GM12878 (cell line): ENCODE results near the gene OSGEPL1. TPM values are rescaled to one million over a fixed set of nuclear protein-coding genes. Genes with fewer than 3 reads are reported as not detected.

Experiments
- ATAC-seq: fragments of 200-7000 bp; cut with Tn5 transposase; 3 replicates; pipeline ENCODE4 v1.9.1; 2020; ENCODE audit warnings: mild to moderate bottlenecking, moderate library complexity
- BruUV-seq: library from RNA; stranded (reverse); fragments of 400-500 nt; replicated peaks from 2 replicates; lab custom pipeline; 2021; lab: Mats Ljungman, UMichigan
- CTCF ChIA-PET: fragments of 300-600 bp; sonication (Branson Sonifier 250); formaldehyde crosslinking; extraction: SDS; loops from one replicate; lab custom pipeline; 2021; ENCODE audit warnings: inconsistent platforms; lab: Yijun Ruan, JAX
- POLR2A ChIA-PET: fragments of 350-600 bp; formaldehyde crosslinking; extraction: SDS; loops from one replicate; lab custom pipeline; 2021; ENCODE audit warnings: inconsistent platforms; lab: Charles Lee
- RAD21 ChIA-PET: fragments of 300-600 bp; sonication (Branson Sonifier 250); formaldehyde crosslinking; loops from one replicate; lab custom pipeline; 2023; ENCODE audit warnings: antibody characterized with exemption; ENCODE audit not compliant: unreplicated experiment; lab: Charles Lee
- SMC1A ChIA-PET: fragments of 300-600 bp; sonication (Branson Sonifier 250); formaldehyde crosslinking; loops from one replicate; lab custom pipeline; 2023; ENCODE audit not compliant: unreplicated experiment, uncharacterized antibody; lab: Charles Lee
- DNase-seq: peaks from one replicate; pipeline ENCODE4 v3.0.0-alpha.2; 2011; ENCODE audit warnings: low read depth, low spot score
- FAIRE-seq: peaks from 3 replicates; lab custom pipeline; 2011; peaks lifted over from hg19 to GRCh38; lab: Jason Lieb, UNC
- H2AFZ ChIP-seq: 2 replicates; pipeline ENCODE4 v1.6.0; 2011; ENCODE audit warnings: low read depth, low read length, control low read depth; ENCODE audit not compliant: control insufficient read depth
- H3K27ac ChIP-seq: 2 replicates; pipeline ENCODE4 v1.5.1; 2011; ENCODE audit warnings: control low read depth; ENCODE audit not compliant: control insufficient read depth, insufficient read depth
- H3K27me3 ChIP-seq, 2 experiments: replicated peaks in 1 of 2; 2 replicates each; pipeline versions ENCODE4 v1.6.0 to v1.6.1; 2011; ENCODE audit warnings: low read length in 1 of 2; ENCODE audit not compliant: control insufficient read depth in 2 of 2, insufficient read depth in 2 of 2
- H3K36me3 ChIP-seq, 2 experiments: 2 replicates each; pipeline ENCODE4 v1.5.1; 2011; ENCODE audit warnings: low read length in 1 of 2; ENCODE audit not compliant: control insufficient read depth in 2 of 2, insufficient read depth in 2 of 2
- H3K4me1 ChIP-seq: 2 replicates; pipeline ENCODE4 v1.6.1; 2011; ENCODE audit warnings: mild to moderate bottlenecking, low read length, moderate library complexity, mixed read lengths; ENCODE audit not compliant: control insufficient read depth, insufficient read depth
- H3K4me2 ChIP-seq: 2 replicates; pipeline ENCODE4 v1.6.0; 2011; ENCODE audit warnings: control low read depth; ENCODE audit not compliant: control insufficient read depth, insufficient read depth
- H3K4me3 ChIP-seq: fragments of 200-600 bp; sonication (generic); 2 replicates; pipeline ENCODE4 v1.5.1; 2016
- H3K79me2 ChIP-seq: 2 replicates; pipeline ENCODE4 v1.6.0; 2011; ENCODE audit warnings: low read length; ENCODE audit not compliant: control insufficient read depth, insufficient read depth
- H3K9ac ChIP-seq: 2 replicates; pipeline ENCODE4 v1.8.0; 2011; ENCODE audit warnings: low read length, control low read depth, mixed read lengths; ENCODE audit not compliant: control insufficient read depth, insufficient read depth
- H3K9me3 ChIP-seq: replicated peaks from 3 replicates; pipeline ENCODE4 v1.5.1; 2011; ENCODE audit warnings: mild to moderate bottlenecking, low read length; ENCODE audit not compliant: control insufficient read depth, insufficient read depth
- H4K20me1 ChIP-seq: 2 replicates; pipeline ENCODE4 v1.6.0; 2011; ENCODE audit not compliant: control insufficient read depth, insufficient read depth
- BRCA1 ChIP-seq: IDR thresholded peaks from 2 replicates; pipeline ENCODE4 v1.6.1; 2011; ENCODE audit warnings: low read depth, low read length, improper control_type of control experiment
- CEBPZ ChIP-seq: fragments of 150-350 bp; IDR thresholded peaks from 2 replicates; pipeline ENCODE4 v1.6.1; 2016; ENCODE audit warnings: low read depth, low read length
- CHD2 ChIP-seq: IDR thresholded peaks from 2 replicates; pipeline ENCODE4 v1.6.1; 2011; ENCODE audit warnings: low read depth, low read length, improper control_type of control experiment, borderline replicate concordance
- KAT2A ChIP-seq: conservative IDR thresholded peaks from 2 replicates; pipeline ENCODE4 v1.6.1; 2011; ENCODE audit warnings: low read depth, low read length; ENCODE audit not compliant: control insufficient read depth
- MEF2B ChIP-seq: fragments of 450-650 bp; IDR thresholded peaks from 2 replicates; pipeline ENCODE4 v1.6.1; 2018; ENCODE audit warnings: mild to moderate bottlenecking, moderate library complexity; ENCODE audit not compliant: partially characterized antibody, poor library complexity, severe bottlenecking
- MTA2 ChIP-seq: fragments of 450-650 bp; IDR thresholded peaks from 2 replicates; pipeline ENCODE4 v1.6.1; 2016; ENCODE audit warnings: low read depth, mild to moderate bottlenecking, moderate library complexity
- MYC ChIP-seq: IDR thresholded peaks from 2 replicates; pipeline ENCODE4 v1.6.1; 2011; ENCODE audit warnings: mild to moderate bottlenecking, low read length, moderate library complexity, inconsistent platforms; ENCODE audit not compliant: insufficient read depth, insufficient replicate concordance, insufficient read length, severe bottlenecking
- NFYA ChIP-seq: IDR thresholded peaks from 2 replicates; pipeline ENCODE4 v1.6.1; 2011; ENCODE audit warnings: low read depth, mild to moderate bottlenecking, low read length, improper control_type of control experiment, borderline replicate concordance
- RB1 ChIP-seq: fragments of 450-650 bp; formaldehyde crosslinking; IDR thresholded peaks from 2 replicates; pipeline ENCODE4 v1.6.1; 2017; ENCODE audit warnings: mild to moderate bottlenecking, borderline replicate concordance
- RCOR1 ChIP-seq: conservative IDR thresholded peaks from 2 replicates; pipeline ENCODE4 v1.6.1; 2012; ENCODE audit warnings: low read depth, low read length, improper control_type of control experiment
- RUNX3 ChIP-seq: IDR thresholded peaks from 2 replicates; pipeline ENCODE4 v1.6.1; 2012; ENCODE audit warnings: low read length, inconsistent platforms
- SMAD5 ChIP-seq: IDR thresholded peaks from 2 replicates; pipeline ENCODE4 v1.6.1; 2016; ENCODE audit warnings: antibody characterized with exemption, low read depth
- SMARCA5 ChIP-seq: fragments of 450-650 bp; IDR thresholded peaks from 2 replicates; pipeline ENCODE4 v1.6.1; 2017; ENCODE audit warnings: mild to moderate bottlenecking
- SP1 ChIP-seq: IDR thresholded peaks from one replicate; pipeline ENCODE4 v1.6.1; 2011; ENCODE audit warnings: low read depth, low read length
- SPI1 ChIP-seq: IDR thresholded peaks from 2 replicates; pipeline ENCODE4 v1.6.1; 2011; ENCODE audit warnings: low read depth, mild to moderate bottlenecking, low read length, moderate library complexity, borderline replicate concordance; ENCODE audit not compliant: insufficient read depth
- TARDBP ChIP-seq: IDR thresholded peaks from 2 replicates; pipeline ENCODE4 v1.6.1; 2016; ENCODE audit warnings: borderline replicate concordance
- ZNF217 ChIP-seq: fragments of 450-650 bp; IDR thresholded peaks from 2 replicates; pipeline ENCODE4 v1.6.1; 2017; ENCODE audit warnings: antibody characterized with exemption, mild to moderate bottlenecking
- ZNF274 ChIP-seq: IDR thresholded peaks from one replicate; pipeline ENCODE4 v1.8.0; 2011; ENCODE audit not compliant: insufficient read length, insufficient read depth
- ZNF687 ChIP-seq: fragments of 450-650 bp; IDR thresholded peaks from 2 replicates; pipeline ENCODE4 v1.6.1; 2017; ENCODE audit warnings: mild to moderate bottlenecking, moderate library complexity
- WGBS: methylation state at CpG from one replicate; pipeline ENCODE4 v1.1.6; 2016; ENCODE audit warnings: low lambda C conversion rate; ENCODE audit not compliant: insufficient replicate concordance, insufficient coverage; ENCODE audit errors: missing lambda C conversion rate; 5-methylcytosine and 5-hydroxymethylcytosine counted together
- in situ Hi-C: fragments of 300-500 bp; cut with MboI; formaldehyde crosslinking; loops from 9 replicates; pipeline ENCODE4 v1.14.3; 2018; ENCODE audit warnings: mixed read lengths
- intact Hi-C: fragments of 100-400 bp; cut with micrococcal nuclease; formaldehyde crosslinking; loops from one replicate; pipeline ENCODE4 v1.14.2; 2022; ENCODE audit not compliant: unreplicated experiment
- polyA plus RNA-seq, 11 experiments: library from polyadenylated mRNA; depleted of rRNA in 4 of 11; unstranded in 6 of 11; stranded (reverse) in 5 of 11; fragments of >200 nt; fragmentation: Nextera tagmentation in 4 of 11; fragmentation: Illumina TruSeq in 1 of 11; extraction: Ambion mirVana in 4 of 11; extraction: Trizol in 1 of 11; gene quantifications; 1 replicate in 1 of 11; 2 replicates in 10 of 11; pipeline versions ENCODE4 v1.2.1 to v1.2.3, GENCODE V29; 2011 to 2016; ENCODE audit warnings: inconsistent platforms in 2 of 11, missing spikeins in 2 of 11, low read depth in 1 of 11
- total RNA-seq, 4 experiments: library from RNA; depleted of rRNA in 3 of 4; stranded (reverse); fragments of >200 nt in 3 of 4; fragmentation: Illumina TruSeq in 1 of 4; extraction: Trizol in 1 of 4; gene quantifications; 2 replicates each; pipeline versions ENCODE4 v1.2.1 to v1.2.3, GENCODE V29; 2013 to 2021

Gene OSGEPL1
- total and polyA plus RNA-seq, 10 of the 15 experiments (the other 5 are each of a cell fraction or from before 2014, with no cell fraction given), result 6.7 to 18.0 (median 9.4) TPM

- 81% methylated on average over 2 of the region's 2 CpGs for WGBS
- TF ChIP-seq SMAD5, result no peak
- no peak for TF ChIP-seq RUNX3
- TF ChIP-seq CHD2, result no peak
- no peak for TF ChIP-seq ZNF274
- TF ChIP-seq MEF2B, result no peak
- TF ChIP-seq NFYA, result no peak
- TF ChIP-seq RB1, result no peak
- no peak for TF ChIP-seq SMARCA5
- TF ChIP-seq ZNF687, result no peak
- no peak for TF ChIP-seq ZNF217
- TF ChIP-seq SP1, result no peak
- no peak for TF ChIP-seq KAT2A
- TF ChIP-seq RCOR1, result no peak
- TF ChIP-seq TARDBP, result no peak
- no peak for TF ChIP-seq MTA2
- no peak for TF ChIP-seq SPI1
- no peak for TF ChIP-seq MYC
- no peak for TF ChIP-seq BRCA1
- TF ChIP-seq CEBPZ, result no peak
These were observed 6.2 kb downstream of the OSGEPL1 start for GRCh38 chr2:189756311-189756952.

More at GRCh38 chr2:189756311-189756952, 6.2 kb downstream of the OSGEPL1 start:
- Histone ChIP-seq H3K36me3 (no peaks in the 10 kb centered on the region; a peak in 2 of 4 replicates), H3K9ac (no peak overlapping the region), H3K4me3 (no peak overlapping the region), H4K20me1 (no peaks in the 10 kb centered on the region), H3K4me2 (no peak overlapping the region), H3K9me3 (no peaks in the 10 kb centered on the region), H3K79me2 (no peaks in the 10 kb centered on the region; the same call in 1 of the 2 replicates), H2AFZ (no peak overlapping the region), H3K4me1 (no peaks in the 10 kb centered on the region), H3K27ac (no peak overlapping the region), H3K27me3 (no peaks in the 10 kb centered on the region)
- ChIA-PET CTCF (no interaction called here), POLR2A (no interaction called here), SMC1A (interaction anchor here (1.0 kb wide), 1 partner anchor 97 kb away, joined by 3 read pairs; no protein-coding TSS in a partner anchor), RAD21 (no interaction called here)
- ATAC-seq (no peak), FAIRE-seq (no peak), DNase-seq (no peak)
- no TSS peak for BruUV-seq
- intact Hi-C loops, result no loop called here
- in situ Hi-C loops, result no loop called here
